AG04450 (cell line): ENCODE measurements around the gene EHMT1. TPM values are rescaled to one million over a fixed set of nuclear protein-coding genes. Genes with fewer than 3 reads are reported as not detected.

Experiments
- CTCF ChIA-PET: fragments of 300-600, 350-600 bp; formaldehyde crosslinking; extraction: SDS; loops from one replicate; lab custom pipeline; 2022; ENCODE audit warnings: antibody characterized with exemption, inconsistent platforms; lab: Charles Lee
- POLR2A ChIA-PET: fragments of 350-600 bp; formaldehyde crosslinking; extraction: SDS; loops from one replicate; lab custom pipeline; 2021; ENCODE audit warnings: antibody characterized with exemption, inconsistent platforms; lab: Yijun Ruan, JAX
- DNase-seq: peaks from one replicate; pipeline ENCODE4 v3.0.0-alpha.2; 2011; ENCODE audit warnings: low read depth, low spot score
- H3K27ac ChIP-seq: one replicate; pipeline ENCODE4 v1.5.1; 2012; ENCODE audit warnings: low read depth, low read length, control low read depth
- H3K27me3 ChIP-seq: one replicate; pipeline ENCODE4 v1.6.0; 2012; ENCODE audit warnings: low read length; ENCODE audit not compliant: control insufficient read depth, insufficient read depth
- H3K4me3 ChIP-seq: 2 replicates; pipeline ENCODE4 v1.5.1; 2011; ENCODE audit warnings: mild to moderate bottlenecking, low read depth, low read length, control low read depth
- H3K9me3 ChIP-seq: 2 replicates; pipeline ENCODE4 v1.5.1; 2012; ENCODE audit warnings: low read length; ENCODE audit not compliant: control insufficient read depth, insufficient read depth
- polyA plus RNA-seq: library from polyadenylated mRNA; depleted of rRNA; stranded (reverse); fragments of >200 nt; gene quantifications from 2 replicates; pipeline ENCODE4 v1.2.3, GENCODE V29; 2011
- TF ChIP-seq, protein P1 (sequence below): IDR thresholded peaks from 2 replicates; pipeline ENCODE4 v1.5.1; 2011; ENCODE audit warnings: low read depth, low read length, control low read depth, inconsistent platforms

The EHMT1 gene
- polyA plus RNA-seq, 1 experiment: 26.1 TPM

DNA sequence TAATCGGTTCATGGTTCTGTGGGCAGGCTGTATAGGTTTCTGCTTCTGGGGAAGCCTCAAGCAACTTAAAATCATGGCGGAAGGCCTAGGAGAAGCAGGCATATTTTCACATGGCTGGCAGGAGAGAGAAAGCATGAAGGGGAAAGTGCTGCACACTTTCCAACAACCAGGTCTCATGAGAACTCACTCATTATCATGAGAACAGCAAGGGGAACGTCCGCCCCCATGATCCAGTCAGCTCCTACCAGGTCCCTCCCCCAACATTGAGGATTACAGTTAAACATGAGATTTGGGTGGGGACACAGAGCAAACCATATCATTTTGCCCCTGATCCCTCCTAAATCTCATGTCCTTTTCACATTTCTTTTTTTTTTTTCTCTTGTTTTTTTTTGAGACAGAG is 82.1 kb downstream of the EHMT1 start:
- ChIA-PET POLR2A (no interaction called here), CTCF (interaction anchor here (1.1 to 2.4 kb wide), 2 partner anchors 9 to 28 kb away, joined by 3 to 12 read pairs; no protein-coding TSS in a partner anchor)
- no peak for DNase-seq
- Histone ChIP-seq H3K27ac (no peak overlapping the region), H3K27me3 (no peaks in the 10 kb centered on the region), H3K4me3 (no peak overlapping the region), H3K9me3 (peaks cover 11% of the 10 kb centered on the region)
- TF ChIP-seq, protein P1, sequence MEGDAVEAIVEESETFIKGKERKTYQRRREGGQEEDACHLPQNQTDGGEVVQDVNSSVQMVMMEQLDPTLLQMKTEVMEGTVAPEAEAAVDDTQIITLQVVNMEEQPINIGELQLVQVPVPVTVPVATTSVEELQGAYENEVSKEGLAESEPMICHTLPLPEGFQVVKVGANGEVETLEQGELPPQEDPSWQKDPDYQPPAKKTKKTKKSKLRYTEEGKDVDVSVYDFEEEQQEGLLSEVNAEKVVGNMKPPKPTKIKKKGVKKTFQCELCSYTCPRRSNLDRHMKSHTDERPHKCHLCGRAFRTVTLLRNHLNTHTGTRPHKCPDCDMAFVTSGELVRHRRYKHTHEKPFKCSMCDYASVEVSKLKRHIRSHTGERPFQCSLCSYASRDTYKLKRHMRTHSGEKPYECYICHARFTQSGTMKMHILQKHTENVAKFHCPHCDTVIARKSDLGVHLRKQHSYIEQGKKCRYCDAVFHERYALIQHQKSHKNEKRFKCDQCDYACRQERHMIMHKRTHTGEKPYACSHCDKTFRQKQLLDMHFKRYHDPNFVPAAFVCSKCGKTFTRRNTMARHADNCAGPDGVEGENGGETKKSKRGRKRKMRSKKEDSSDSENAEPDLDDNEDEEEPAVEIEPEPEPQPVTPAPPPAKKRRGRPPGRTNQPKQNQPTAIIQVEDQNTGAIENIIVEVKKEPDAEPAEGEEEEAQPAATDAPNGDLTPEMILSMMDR: no peak

DNA sequence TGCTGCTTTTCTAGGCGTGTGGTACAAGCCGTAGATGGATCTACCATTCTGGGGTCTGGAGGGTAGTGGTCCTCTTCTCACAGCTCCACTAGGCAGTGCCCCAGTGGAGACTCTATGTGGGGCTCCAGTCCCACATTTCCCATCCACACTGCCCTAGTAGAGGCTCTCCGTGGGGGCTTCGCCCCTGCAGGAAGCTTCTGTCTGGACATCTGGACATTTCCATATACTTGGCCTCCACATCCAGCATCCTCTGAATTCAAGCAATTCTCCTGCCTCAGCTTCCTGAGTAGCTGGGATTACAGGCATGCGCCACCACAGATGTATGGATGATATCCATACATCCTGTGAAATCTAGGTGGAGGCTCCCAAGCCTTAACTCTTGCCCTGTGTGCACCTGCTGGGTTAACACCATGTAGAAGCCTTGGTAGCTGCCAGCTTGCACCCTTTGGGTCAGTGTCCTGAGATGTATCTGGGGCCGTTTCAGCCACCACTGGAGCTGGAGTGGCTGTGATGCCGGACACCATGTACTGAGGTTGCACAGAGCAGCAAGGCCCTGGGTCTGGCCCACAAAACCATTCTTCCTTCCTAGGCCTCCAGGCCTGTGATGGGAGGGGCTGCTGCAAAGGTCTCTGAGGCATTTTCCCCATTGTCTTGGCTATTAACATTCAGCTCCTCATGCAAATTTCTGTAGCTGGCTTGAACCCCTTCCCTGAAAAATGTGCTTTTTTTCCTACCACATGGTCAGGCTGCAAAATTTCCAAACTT is 84.0 kb downstream of the EHMT1 start:
- ChIA-PET POLR2A (interaction anchor here (0.6 kb wide), 1 partner anchor 32 kb away, joined by 11 read pairs; no protein-coding TSS in a partner anchor), CTCF (interaction anchor here (1.1 kb wide), 1 partner anchor 30 kb away, joined by 3 read pairs; no protein-coding TSS in a partner anchor)
- Histone ChIP-seq H3K9me3 (peaks cover 11% of the 10 kb centered on the region), H3K27me3 (no peaks in the 10 kb centered on the region), H3K4me3 (no peak overlapping the region), H3K27ac (no peak overlapping the region)
- TF ChIP-seq, protein P1: no peak
- DNase-seq: no peak

DNA sequence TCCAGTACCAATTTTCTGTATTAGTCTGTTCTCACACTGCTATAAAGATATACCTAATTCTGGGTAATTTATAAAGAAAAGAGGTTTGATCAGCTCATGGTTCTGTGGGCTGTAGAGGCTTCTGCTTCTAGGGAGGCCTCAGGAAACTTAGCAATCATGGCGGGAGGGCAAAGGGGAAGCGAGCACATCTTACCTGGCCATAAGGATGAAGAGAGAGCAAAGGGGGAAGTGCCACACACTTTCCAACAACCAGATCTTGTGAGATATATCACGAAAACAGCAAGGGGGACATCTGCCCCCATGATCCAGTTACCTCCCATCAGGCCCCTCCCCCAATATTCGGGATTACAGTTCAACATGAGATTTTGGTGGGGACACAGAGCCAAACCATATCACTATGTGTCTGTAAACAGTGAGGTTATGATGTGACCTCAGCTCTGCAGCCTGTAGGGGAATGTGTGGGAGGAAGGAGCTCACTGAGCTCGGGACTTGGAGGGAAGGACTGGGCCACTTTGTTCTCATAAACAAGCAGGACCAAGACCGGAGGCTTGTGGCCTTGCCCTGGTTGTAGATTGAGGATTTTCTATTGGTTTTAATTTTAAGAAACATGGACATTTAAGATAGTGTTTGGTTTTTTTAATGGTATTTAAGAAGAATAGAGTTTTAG is 85.2 kb downstream of the EHMT1 start:
- TF ChIP-seq, protein P1: no peak
- CTCF ChIA-PET: interaction anchor here (1.1 kb wide), 1 partner anchor 31 kb away, joined by 3 read pairs; no protein-coding TSS in a partner anchor
- POLR2A ChIA-PET: no interaction called here
- H3K9me3 ChIP-seq: peaks cover 11% of the 10 kb centered on the region
- no peak for DNase-seq
- H3K27ac ChIP-seq: no peak overlapping the region
- H3K27me3 ChIP-seq: no peaks in the 10 kb centered on the region
- H3K4me3 ChIP-seq: no peak overlapping the region

GRCh38 chr9:137705443-137705863 is 86.6 kb downstream of the EHMT1 start:
- POLR2A ChIA-PET: no interaction called here
- no peak overlapping the region for H3K4me3 ChIP-seq

More at GRCh38 chr9:137705443-137705863, 86.6 kb downstream of the EHMT1 start:
- no peaks in the 10 kb centered on the region for H3K27me3 ChIP-seq
- no peak overlapping the region for H3K27ac ChIP-seq
- TF ChIP-seq, protein P1: no peak
- peaks cover 11% of the 10 kb centered on the region for H3K9me3 ChIP-seq
- CTCF ChIA-PET: interaction anchor here (0.9 kb wide), 1 partner anchor 33 kb away, joined by 3 read pairs; no protein-coding TSS in a partner anchor
- DNase-seq: no peak
